Measurements from ENCODE around the gene DCAF7. TPM values are rescaled to one million over a fixed set of nuclear protein-coding genes. Genes with fewer than 3 reads are reported as not detected.

Gene DCAF7
- total RNA-seq, 1 experiment from 2014 or later: 144 TPM

DNA sequence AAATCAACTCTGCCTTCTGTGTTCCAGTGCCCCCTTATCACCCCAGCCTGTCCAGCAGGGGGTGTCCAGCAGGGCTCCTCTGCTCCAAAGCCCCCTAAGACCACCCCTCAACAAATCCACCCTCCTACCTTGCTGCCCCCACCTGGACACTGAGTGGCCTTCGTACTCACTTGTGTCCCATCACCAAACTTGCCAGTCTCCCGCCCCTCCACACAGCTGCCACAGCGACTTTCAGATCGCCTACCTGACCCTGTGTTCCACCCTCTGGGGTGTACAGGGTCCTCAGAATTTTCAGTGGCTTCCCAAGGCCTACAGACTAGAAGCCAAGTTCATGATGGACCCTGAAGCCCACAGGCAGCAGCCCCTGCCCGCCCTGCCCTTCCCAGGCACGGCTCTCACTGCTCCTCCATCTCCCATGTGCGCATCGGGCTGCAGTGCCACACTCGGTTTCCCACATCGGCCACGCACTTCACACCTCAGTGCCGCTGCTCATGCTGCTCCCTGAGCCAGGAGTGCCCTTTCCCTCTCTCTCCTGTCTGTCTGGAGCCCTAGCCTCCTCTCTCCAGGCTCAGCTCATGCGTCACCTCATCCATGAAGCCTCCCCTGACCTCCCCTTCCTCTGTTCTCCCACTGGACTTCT is 15.3 kb upstream of the DCAF7 start:
- H3K9me3 ChIP-seq (ENCODE audit: control insufficient read depth in 1 of 2, insufficient read depth in 1 of 2, low read depth in 1 of 2, low read length in 2 of 2): no peaks in the 10 kb centered on the region
- ChIA-PET POLR2A (no interaction called here), RAD21 (ENCODE audit: low non-redundant PET in 1 of 2, low total read pairs in 2 of 2, uncharacterized antibody in 2 of 2, unreplicated experiment in 2 of 2) (no interaction called here), CTCF (no interaction called here)
- no peak overlapping the region for H3K9ac ChIP-seq (ENCODE audit: low read length)
- no peaks in the 10 kb centered on the region for H3K36me3 ChIP-seq (ENCODE audit: control insufficient read depth in 1 of 2, insufficient read depth in 2 of 2, low read length in 2 of 2)
- no peaks in the 10 kb centered on the region for H4K20me1 ChIP-seq (ENCODE audit: insufficient read depth)
- H3K4me2 ChIP-seq (ENCODE audit: low read length): no peak overlapping the region
- no peaks in the 10 kb centered on the region; the same call in 1 of the 2 replicates for H3K27me3 ChIP-seq (ENCODE audit: insufficient read depth, low read length)
- intact Hi-C loops (cut with micrococcal nuclease): no loop called here
- no peaks in the 10 kb centered on the region for H3K79me2 ChIP-seq (ENCODE audit: insufficient read depth, low read length)
- no peak overlapping the region for H3K27ac ChIP-seq (ENCODE audit: low read depth, low read length)
- TF ChIP-seq CEBPB (IDR thresholded peaks at IDR 0.05; ENCODE audit: low read depth) (no peak), EZH2phosphoT487 (IDR thresholded peaks at IDR 0.05; ENCODE audit: borderline replicate concordance) (no peak), RAD21 (IDR thresholded peaks at IDR 0.05; ENCODE audit: low read depth) (no peak), SIN3A (IDR thresholded peaks at IDR 0.05; ENCODE audit: low read depth) (no peak), EGR1 (IDR thresholded peaks at IDR 0.05; ENCODE audit: low read depth) (no peak)
- ATAC-seq: no peak
- H3K4me3 ChIP-seq (replicated peaks in 1 of 2; ENCODE audit: low read depth in 1 of 2, low read length in 2 of 2): no peak overlapping the region
- no peaks in the 10 kb centered on the region for H3K9me2 ChIP-seq (ENCODE audit: insufficient read depth)
- no peak for DNase-seq (ENCODE audit: low read depth, low spot score)
- no TSS peak for BruUV-seq (replicated peaks)
- no peak overlapping the region for H2AFZ ChIP-seq (ENCODE audit: low read depth, low read length, poor library complexity, severe bottlenecking)
- H3K4me1 ChIP-seq (ENCODE audit: control insufficient read depth in 1 of 2, insufficient read depth in 2 of 2, low read length in 2 of 2): no peaks in the 10 kb centered on the region

DNA sequence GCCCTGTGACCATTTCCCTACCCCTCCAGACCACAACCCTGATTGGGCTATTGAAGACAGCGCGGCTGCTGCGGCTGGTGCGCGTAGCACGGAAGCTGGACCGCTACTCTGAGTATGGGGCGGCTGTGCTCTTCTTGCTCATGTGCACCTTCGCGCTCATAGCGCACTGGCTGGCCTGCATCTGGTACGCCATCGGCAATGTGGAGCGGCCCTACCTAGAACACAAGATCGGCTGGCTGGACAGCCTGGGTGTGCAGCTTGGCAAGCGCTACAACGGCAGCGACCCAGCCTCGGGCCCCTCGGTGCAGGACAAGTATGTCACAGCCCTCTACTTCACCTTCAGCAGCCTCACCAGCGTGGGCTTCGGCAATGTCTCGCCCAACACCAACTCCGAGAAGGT is 14.6 kb upstream of the DCAF7 start:
- POLR2A ChIA-PET: no interaction called here
- H3K36me3 ChIP-seq (ENCODE audit: control insufficient read depth in 1 of 2, insufficient read depth in 2 of 2, low read length in 2 of 2): no peaks in the 10 kb centered on the region
- TF ChIP-seq, protein P1, sequence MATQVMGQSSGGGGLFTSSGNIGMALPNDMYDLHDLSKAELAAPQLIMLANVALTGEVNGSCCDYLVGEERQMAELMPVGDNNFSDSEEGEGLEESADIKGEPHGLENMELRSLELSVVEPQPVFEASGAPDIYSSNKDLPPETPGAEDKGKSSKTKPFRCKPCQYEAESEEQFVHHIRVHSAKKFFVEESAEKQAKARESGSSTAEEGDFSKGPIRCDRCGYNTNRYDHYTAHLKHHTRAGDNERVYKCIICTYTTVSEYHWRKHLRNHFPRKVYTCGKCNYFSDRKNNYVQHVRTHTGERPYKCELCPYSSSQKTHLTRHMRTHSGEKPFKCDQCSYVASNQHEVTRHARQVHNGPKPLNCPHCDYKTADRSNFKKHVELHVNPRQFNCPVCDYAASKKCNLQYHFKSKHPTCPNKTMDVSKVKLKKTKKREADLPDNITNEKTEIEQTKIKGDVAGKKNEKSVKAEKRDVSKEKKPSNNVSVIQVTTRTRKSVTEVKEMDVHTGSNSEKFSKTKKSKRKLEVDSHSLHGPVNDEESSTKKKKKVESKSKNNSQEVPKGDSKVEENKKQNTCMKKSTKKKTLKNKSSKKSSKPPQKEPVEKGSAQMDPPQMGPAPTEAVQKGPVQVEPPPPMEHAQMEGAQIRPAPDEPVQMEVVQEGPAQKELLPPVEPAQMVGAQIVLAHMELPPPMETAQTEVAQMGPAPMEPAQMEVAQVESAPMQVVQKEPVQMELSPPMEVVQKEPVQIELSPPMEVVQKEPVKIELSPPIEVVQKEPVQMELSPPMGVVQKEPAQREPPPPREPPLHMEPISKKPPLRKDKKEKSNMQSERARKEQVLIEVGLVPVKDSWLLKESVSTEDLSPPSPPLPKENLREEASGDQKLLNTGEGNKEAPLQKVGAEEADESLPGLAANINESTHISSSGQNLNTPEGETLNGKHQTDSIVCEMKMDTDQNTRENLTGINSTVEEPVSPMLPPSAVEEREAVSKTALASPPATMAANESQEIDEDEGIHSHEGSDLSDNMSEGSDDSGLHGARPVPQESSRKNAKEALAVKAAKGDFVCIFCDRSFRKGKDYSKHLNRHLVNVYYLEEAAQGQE (IDR thresholded peaks at IDR 0.05; ENCODE audit: low read depth): no peak
- TF ChIP-seq, protein P2, sequence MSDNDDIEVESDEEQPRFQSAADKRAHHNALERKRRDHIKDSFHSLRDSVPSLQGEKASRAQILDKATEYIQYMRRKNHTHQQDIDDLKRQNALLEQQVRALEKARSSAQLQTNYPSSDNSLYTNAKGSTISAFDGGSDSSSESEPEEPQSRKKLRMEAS (IDR thresholded peaks at IDR 0.05): no peak
- TF ChIP-seq SRF (IDR thresholded peaks at IDR 0.05; ENCODE audit: low read depth) (no peak), POLR2A (IDR thresholded peaks at IDR 0.05; ENCODE audit: borderline replicate concordance, extremely low read depth, insufficient read depth, insufficient read length) (no peak), SIN3A (IDR thresholded peaks at IDR 0.05; ENCODE audit: low read depth) (no peak), TCF7L2 (IDR thresholded peaks at IDR 0.05; ENCODE audit: borderline replicate concordance, extremely low read depth, insufficient read depth, insufficient read length) (no peak), CBX3 (IDR thresholded peaks at IDR 0.05; ENCODE audit: low read depth) (no peak)
- TF ChIP-seq, protein P3, sequence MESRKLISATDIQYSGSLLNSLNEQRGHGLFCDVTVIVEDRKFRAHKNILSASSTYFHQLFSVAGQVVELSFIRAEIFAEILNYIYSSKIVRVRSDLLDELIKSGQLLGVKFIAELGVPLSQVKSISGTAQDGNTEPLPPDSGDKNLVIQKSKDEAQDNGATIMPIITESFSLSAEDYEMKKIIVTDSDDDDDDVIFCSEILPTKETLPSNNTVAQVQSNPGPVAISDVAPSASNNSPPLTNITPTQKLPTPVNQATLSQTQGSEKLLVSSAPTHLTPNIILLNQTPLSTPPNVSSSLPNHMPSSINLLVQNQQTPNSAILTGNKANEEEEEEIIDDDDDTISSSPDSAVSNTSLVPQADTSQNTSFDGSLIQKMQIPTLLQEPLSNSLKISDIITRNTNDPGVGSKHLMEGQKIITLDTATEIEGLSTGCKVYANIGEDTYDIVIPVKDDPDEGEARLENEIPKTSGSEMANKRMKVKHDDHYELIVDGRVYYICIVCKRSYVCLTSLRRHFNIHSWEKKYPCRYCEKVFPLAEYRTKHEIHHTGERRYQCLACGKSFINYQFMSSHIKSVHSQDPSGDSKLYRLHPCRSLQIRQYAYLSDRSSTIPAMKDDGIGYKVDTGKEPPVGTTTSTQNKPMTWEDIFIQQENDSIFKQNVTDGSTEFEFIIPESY (IDR thresholded peaks at IDR 0.05; ENCODE audit: extremely low read depth, insufficient replicate concordance, low read length): no peak
- TF ChIP-seq, protein P4, sequence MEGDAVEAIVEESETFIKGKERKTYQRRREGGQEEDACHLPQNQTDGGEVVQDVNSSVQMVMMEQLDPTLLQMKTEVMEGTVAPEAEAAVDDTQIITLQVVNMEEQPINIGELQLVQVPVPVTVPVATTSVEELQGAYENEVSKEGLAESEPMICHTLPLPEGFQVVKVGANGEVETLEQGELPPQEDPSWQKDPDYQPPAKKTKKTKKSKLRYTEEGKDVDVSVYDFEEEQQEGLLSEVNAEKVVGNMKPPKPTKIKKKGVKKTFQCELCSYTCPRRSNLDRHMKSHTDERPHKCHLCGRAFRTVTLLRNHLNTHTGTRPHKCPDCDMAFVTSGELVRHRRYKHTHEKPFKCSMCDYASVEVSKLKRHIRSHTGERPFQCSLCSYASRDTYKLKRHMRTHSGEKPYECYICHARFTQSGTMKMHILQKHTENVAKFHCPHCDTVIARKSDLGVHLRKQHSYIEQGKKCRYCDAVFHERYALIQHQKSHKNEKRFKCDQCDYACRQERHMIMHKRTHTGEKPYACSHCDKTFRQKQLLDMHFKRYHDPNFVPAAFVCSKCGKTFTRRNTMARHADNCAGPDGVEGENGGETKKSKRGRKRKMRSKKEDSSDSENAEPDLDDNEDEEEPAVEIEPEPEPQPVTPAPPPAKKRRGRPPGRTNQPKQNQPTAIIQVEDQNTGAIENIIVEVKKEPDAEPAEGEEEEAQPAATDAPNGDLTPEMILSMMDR (IDR thresholded peaks at IDR 0.05 in 2 of 3, conservative IDR thresholded peaks at IDR 0.05 in 1 of 3; ENCODE audit: borderline replicate concordance in 1 of 3, insufficient read depth in 1 of 3, low read depth in 2 of 3, low read length in 2 of 3): no peak

More for the DNA sequence above, 14.6 kb upstream of the DCAF7 start:
- Histone ChIP-seq H3K79me2 (ENCODE audit: insufficient read depth, low read length) (no peaks in the 10 kb centered on the region), H3K9ac (ENCODE audit: low read length) (no peak overlapping the region), H4K20me1 (ENCODE audit: insufficient read depth) (no peaks in the 10 kb centered on the region), H3K4me2 (ENCODE audit: low read length) (no peak overlapping the region), H3K9me2 (ENCODE audit: insufficient read depth) (no peaks in the 10 kb centered on the region), H3K4me3 (replicated peaks in 1 of 2; ENCODE audit: low read depth in 1 of 2, low read length in 2 of 2) (no peak overlapping the region), H3K4me1 (ENCODE audit: control insufficient read depth in 1 of 2, insufficient read depth in 2 of 2, low read length in 2 of 2) (no peaks in the 10 kb centered on the region), H3K9me3 (ENCODE audit: control insufficient read depth in 1 of 2, insufficient read depth in 1 of 2, low read depth in 1 of 2, low read length in 2 of 2) (no peaks in the 10 kb centered on the region), H3K27me3 (ENCODE audit: insufficient read depth, low read length) (no peaks in the 10 kb centered on the region; the same call in 1 of the 2 replicates), H3K27ac (ENCODE audit: low read depth, low read length) (no peak overlapping the region), H2AFZ (ENCODE audit: low read depth, low read length, poor library complexity, severe bottlenecking) (no peak overlapping the region)
- intact Hi-C loops (cut with micrococcal nuclease): no loop called here
- ChIA-PET CTCF (no interaction called here), RAD21 (ENCODE audit: low non-redundant PET in 1 of 2, low total read pairs in 2 of 2, uncharacterized antibody in 2 of 2, unreplicated experiment in 2 of 2) (no interaction called here)
- DNase-seq (ENCODE audit: low read depth, low spot score): no peak
- BruUV-seq (replicated peaks): no TSS peak
- no peak for ATAC-seq
